K562 (cell line): ENCODE results near the gene DNAJA1.

Experiments used
- ARID2 ChIP-seq: fragments of 450-650 bp; IDR thresholded peaks from 2 replicates; pipeline ENCODE4 v1.6.1; 2017; ENCODE audit warnings: antibody characterized with exemption, mild to moderate bottlenecking
- EHMT2 ChIP-seq: fragments of 450-650 bp; IDR thresholded peaks from 2 replicates; pipeline ENCODE4 v1.6.1; 2018; ENCODE audit warnings: antibody characterized with exemption
- ZNF766 ChIP-seq: fragments of 200-800 bp; sonication (Bioruptor generic); conservative IDR thresholded peaks from 2 replicates; pipeline ENCODE4 v1.6.1; 2016; ENCODE audit warnings: missing genetic modification characterization, missing compliant biosample characterization

DNA sequence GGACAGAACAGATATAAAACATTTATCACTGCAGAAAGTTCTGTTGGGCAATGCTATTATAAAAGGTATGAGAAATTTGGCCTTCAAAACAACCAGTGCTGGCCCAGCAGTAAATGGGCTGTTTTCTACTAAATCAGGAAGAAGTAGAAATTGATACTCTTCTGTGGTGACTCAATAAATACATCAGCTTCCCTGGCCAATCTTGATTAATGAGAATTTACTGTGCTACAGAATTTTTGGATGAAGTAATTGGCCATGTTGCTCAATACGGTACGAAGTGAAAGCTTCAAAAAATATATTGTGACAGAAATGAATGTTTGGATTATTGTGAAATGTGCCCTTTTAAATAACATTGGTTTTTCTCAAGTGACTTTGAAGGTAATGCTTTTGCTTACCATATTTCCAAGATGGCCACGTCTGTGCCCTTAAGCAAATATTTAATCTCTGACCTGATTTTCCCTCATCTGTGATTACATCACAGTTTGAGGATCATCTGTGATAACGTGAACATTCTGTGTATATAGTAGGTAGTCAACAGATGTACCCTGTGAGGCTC, 4.2 kb downstream of the DNAJA1 start:
- TF ChIP-seq ZNF766 (CRISPR knock-in tag), result no peak
- no peak for TF ChIP-seq ARID2
- TF ChIP-seq EHMT2, result no peak
